Raji (cell line): ENCODE measurements around the gene DOCK4.

ENCODE experiments used
- POLR2A ChIP-seq: IDR thresholded peaks from 2 replicates; pipeline ENCODE4 v1.6.1; 2011; ENCODE audit warnings: low read depth, low read length, control low read depth; ENCODE audit not compliant: insufficient read depth

DOCK4 gene

DNA sequence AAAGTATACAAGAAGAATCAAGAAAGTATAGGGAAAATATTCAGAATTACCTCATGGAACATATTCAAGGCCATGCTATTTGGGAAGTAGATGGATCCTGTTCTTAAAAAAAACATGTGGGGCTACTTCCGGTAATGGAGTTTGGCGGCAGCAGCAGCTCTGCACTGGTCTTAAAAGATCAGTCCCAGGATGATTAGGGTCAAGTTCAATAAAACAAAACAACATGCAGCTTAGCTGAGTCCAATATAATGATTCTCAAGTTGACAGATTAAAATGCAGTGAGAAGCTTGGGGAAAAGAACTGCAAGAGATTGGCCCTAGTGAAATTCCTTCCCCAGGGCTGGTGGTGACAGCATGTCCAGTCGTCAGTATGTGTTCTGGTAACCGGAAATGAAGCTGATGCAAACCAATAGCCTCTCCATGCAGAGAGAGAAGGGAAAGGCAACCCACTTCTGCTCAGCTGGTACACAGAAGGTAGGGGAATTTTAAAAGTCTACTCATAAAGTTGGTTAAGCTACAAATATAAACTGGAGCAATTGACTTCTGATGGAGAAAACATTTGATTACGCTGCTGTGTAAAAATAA, 338.8 kb downstream of the DOCK4 start:
- no peak for TF ChIP-seq POLR2A

DNA sequence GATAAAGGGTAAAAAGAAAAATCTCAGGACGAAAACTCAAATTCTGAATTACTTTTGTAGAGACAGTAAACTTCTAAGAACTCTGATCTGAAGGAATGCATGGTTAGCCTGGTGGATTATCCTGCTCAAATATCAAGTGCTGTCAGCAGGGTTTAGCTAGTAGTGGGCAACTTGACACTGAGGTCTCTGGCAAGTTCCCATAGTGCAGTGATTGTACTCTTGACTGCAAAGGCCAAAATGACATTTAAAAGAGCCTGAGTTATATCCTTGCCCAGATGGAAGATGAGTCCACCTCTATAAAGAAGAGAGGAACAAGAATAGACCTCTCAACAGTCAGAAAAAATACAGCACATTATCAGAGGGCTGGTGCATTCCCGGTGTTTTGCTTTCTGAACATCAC, 339.4 kb downstream of the DOCK4 start:
- no peak for TF ChIP-seq POLR2A

DNA sequence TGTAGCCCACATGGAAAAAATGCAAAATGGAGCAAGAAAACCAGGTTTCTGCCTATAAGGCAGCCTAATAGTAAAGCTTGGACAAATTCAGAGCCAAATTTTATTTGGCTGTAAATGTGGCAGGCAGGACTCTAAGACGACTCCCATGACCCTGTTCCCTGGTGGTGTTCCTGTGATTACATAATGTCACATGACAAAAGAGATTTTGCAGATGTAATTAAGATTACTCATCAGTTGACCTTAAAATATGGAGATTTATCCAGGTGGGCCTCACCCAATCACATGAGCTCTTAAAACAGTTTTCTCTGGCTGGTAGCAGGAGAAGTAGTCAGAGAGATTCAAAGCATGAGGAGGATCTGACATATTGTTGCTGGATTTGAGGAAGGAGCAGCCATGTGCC, 340.8 kb downstream of the DOCK4 start:
- TF ChIP-seq POLR2A, result no peak

DNA sequence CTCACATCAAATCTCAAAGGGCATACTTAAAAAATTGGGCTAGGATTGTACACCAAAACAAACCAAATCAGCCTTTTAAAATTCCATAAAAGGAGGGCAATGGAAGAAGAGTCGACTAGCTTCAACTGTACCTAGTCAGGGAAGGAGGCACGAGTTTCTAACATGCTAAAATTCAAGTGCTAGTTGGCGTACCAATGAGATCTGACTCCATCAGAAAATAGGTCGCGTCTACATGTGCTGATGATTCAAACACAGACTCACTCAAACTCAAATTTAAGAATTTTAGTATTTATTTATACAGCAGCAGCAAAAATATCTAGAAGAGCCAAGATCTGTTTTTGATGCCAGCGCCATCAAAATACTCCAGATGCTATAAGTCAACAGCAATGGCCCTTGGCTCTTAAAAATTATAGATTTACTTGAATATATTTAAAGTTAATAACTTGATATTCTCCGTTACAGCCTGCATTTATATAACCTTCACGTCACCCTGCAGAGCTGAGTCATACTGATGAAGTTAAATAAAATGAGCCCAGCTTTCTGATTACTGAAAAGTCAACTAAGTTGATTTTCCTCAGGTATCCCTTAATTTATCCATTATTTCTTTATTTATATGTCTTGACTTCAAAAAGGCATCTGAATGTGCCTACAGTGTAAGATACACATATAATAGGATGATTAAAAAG, 341.8 kb downstream of the DOCK4 start:
- no peak for TF ChIP-seq POLR2A

DNA sequence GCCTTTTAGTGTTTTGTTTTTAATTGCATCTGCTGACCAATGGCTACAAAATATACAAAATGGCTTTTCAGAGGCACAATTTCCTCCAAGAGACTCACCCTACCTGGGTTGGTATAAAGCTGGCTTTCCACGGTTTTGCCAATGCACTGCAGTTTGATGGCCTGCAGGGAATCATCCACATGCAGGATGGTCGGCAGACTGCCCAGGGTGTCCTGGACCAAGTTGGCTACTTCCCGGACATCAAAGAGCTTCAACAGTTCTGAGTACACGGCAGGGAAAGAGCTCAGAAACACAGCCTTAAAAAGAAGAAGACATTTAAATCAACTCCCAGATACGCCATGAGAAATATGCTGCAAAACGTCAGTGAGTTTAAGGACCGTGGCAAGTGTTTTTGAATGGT, 342.9 kb downstream of the DOCK4 start:
- no peak for TF ChIP-seq POLR2A

DNA sequence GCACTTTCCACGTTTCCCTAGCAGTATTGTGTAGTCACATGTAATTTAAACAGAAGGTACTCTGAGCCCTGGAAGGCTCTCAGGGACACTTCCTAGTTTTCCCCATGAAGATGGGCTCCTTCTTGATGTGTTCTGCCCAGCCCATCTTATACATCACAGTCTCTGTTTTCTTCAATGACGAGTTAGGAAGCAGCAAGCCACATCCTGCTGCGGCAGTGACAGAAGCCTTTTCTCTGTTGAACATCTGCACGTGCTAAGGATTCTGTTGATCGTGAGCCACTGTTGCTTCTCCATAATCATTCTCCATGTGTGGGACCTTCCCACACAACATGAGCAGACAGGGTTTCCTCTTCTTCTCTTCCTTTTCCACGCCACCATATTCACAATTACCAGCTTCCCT, 346.0 kb downstream of the DOCK4 start:
- no peak for TF ChIP-seq POLR2A

DNA sequence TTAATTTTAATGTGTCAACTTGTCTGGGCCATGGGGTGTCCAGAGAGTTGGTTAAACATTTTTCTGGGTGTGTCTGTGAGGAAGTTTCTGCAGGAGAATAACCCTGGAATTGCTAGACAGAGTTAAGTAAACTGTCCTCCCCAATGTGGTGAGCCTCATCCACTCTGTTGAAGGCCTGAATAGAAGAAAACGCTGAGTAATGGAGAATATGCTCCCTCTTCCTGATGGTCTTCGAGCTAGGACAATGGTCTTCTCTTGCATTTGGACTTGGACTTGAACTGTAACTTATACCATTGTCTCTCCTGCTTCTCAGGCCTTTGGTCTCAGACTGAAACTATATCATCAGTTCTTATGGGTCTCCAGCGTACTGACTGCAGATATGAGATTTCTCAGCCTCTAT, 347.9 kb downstream of the DOCK4 start:
- no peak for TF ChIP-seq POLR2A

DNA sequence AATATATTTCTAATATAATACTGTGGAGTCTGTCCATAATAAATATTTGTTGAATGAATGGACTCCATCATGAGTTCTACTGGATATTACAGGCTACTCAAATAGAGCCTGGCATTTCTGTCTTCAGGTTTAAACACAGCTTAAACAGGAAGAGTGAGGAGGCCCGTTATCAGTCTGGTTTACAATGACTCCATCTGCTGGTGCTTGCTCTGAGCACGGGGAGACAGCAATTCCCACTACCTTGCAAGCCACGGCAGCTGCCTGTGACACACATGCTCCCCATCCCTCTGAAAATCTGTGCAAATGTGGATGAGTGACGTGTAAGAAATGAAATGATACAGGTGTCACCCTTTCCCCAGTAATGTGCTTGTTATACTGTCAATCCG, 350.4 kb downstream of the DOCK4 start:
- TF ChIP-seq POLR2A, result no peak

DNA sequence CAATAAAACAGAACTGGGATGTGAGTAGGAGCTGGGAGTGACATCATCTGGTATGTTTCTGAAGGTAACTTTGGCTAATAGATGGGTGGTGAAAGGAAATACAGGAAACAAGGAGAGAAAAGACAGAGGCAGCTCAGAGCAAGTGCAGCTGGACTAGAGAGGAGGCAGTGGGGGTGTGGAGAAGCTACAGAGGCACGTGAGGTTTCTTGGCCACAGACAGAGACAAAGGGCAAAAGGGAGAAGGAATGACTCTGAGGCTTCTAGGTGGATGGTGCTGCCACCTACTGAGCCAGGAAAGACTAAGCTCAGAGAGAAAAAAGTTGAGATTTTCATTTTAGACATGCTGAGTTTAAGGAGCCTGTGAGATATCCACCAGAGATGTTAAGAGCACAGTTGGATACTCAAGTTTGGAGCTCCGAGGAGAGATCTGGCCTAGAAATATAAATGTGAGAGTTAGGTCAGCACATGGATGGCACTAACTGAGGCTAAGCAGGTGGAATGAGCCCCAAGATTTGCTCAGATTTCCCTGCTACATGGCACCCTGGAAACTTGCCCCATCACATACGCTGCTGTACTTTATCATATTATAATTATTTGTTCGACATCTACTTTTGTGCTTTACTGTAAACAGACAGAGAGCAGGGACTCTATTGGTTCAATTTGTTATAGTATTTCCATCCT, 350.9 kb downstream of the DOCK4 start:
- TF ChIP-seq POLR2A, result no peak

DNA sequence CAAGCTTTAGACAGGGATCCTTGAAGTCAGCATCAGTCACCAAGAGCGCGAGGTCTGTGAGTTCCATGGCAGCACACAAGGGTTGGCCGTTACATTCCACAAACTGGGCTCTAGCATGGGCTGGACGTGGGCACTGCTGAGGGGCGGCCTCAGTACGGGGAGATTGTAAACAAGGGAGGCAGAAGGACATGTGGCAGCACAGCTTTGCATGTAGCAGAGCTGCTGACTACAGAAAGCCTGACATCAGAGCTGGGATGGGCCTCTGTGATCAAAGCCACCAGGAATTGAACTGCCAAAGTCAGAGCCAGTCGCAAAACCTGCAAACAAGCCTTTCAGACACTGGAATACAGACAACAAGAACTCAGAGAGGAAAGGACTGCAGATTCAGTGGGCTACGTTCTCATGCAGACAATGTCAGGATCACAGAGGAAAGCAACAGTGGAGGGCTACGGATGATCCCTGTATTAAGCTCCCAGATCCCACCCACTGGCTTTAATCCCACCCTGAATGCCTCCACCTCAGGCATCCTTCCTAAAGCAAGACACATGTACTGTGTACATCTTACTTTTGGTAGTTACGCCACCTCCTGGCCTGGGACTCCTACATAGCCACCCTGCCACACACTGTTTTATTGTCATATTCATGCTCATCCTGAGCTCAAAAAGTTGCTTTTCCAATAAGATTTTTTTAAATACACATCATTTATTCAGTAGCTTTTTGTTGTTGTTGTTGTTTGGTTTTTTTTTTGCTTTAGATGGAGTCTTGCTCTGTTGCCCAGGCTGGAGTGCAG, 352.8 kb downstream of the DOCK4 start:
- TF ChIP-seq POLR2A, result no peak

DNA sequence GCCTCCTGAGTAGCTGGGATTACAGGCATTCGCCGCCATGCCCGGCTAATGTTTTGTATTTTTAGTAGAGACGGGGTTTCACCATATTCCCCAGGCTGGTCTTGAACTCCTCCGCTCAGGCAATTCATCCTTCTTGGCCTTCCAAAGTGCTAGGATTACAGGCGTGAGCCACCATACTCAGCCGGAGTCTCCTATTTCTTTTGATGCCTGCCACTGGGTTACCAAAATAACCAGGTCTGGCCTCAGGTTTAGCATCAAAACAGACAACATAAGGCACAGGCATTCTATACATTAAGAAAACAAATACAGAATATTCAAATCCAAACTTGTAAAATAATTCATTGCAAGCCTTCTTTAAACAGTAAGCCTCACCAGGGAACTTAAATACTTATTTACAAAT, 354.1 kb downstream of the DOCK4 start:
- TF ChIP-seq POLR2A, result no peak

DNA sequence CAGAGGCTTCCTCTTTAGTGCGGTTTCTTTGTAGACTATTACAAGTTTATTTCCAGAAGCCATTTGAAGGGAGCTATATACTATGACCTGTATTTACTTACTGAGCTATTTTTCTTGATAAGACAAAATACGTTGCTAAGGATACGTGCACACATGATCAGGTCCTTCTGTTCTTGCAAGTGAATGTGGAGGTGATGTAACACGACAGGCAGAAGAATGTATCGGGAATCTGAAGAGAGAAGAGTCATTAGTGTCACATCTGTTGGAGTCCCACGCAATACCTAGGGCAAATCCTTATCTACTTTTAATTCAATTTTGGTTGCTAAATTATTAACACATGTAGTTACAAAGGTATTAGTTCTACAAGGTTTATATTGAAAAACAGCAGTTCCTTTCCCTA, 359.3 kb downstream of the DOCK4 start:
- TF ChIP-seq POLR2A, result no peak

DNA sequence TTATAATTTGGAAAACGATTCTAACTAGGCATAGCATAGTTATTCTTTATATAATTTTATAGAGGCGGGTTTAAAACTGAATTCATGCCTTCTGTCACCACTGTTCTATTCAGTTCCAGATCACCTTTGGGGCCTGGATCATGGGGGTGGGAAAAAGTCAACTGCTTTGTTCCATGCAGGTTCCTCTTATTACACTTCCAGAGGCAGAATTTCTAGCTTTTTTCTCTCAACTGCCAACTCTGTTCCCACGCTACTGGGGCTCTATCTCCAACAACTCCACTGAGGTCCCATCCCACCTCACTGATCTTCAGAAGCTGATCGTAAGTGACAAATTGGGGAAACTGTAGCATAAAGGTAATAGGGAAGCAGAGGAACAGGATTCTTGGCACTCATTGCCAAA, 360.3 kb downstream of the DOCK4 start:
- TF ChIP-seq POLR2A, result no peak

DNA sequence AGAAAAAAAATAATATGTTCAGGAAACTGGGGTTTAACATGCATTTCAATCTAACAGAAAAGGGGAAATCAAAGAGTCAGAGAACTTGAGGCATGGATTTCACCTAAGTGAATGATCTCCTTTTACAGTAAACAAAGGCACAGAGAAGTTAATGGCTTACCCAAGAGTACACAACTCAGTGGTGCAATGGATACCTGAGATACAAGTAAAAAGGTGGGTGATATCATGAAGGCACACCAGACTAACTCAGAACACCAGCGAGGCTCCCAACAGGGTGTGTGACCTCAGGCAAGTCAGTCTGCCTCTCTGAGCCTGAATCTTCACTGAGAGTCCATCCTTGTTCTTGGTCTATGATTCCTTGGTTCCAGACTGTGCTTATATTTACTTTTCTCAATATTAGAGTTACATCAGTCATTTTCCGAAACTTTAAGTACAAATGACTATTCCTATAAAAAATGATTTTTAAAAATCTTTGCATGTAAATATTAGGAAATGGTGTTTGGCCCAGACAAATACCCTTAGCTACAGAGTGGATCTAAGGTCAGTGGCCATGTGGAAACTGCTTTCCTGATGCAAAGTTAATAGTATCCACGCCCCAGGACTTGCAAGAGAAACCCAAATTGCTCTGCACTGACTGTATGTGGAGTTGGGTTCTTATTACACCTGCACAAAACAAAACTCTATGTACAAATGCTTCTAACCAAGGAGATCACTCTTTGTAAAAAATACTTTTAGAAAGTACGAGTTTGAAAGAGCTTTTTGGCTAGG, 361.1 kb downstream of the DOCK4 start:
- TF ChIP-seq POLR2A, result no peak

DNA sequence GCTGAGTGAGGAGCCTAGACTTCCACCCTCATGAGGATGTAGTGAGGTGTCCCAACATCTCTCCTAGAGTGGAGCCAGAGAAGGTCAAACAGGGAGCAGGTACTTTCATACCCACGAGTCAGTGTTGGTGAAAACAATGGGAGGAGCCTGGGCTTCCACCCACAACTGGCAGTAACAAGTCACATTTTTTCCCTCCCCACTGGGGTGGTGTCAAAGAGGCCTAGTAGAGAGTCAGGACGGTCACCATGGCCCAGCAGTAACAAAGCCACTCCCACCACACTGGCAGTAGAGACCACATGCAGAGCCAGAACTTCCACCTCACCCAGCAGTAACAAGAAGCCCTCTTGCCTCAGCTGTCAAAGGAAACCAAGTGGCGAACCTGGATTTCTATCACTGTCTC, 363.7 kb downstream of the DOCK4 start:
- no peak for TF ChIP-seq POLR2A

DNA sequence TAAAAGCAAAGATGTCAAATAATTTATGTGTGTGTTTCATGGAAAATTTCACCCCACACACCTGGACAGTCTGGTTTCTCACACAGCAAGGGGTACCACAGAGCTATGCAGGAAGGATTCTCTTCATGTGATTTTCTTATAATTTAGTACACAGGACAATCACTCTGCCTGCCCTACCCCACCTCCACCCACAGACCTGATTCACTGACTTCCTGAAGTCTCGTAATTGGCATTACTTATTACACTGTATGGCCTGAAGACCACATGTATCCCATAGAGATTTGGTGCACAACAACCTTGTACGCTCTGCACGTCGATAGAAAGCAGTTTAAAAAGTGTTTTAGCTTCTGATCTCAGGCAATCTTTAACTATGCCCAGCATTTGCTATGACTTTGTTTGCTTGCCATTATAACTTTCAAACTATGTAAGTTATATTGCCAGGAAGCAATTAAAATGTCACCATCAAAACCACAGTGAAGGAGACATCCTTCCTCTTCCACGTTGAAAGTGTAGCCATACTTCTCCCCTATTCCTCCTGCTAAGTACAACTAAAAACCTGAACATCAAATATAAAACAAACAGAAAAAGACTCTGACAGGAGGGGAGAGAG, 364.5 kb downstream of the DOCK4 start:
- TF ChIP-seq POLR2A, result no peak
